ENCODE data around the gene ZBTB11.

The ZBTB11 gene

GRCh38 chr3:101603184-101603583 lies 73.7 kb downstream of the ZBTB11 start:
- Histone ChIP-seq H3K4me1 (ENCODE audit: control insufficient read depth, insufficient read depth, low read length) (no peaks in the 10 kb centered on the region), H3K4me3 (ENCODE audit: low read depth, low read length) (no peak overlapping the region), H3K9me3 (ENCODE audit: control insufficient read depth, insufficient read depth, low read depth, low read length) (no peaks in the 10 kb centered on the region), H3K27ac (ENCODE audit: extremely low read depth, low read depth, low read length) (no peak overlapping the region), H3K36me3 (ENCODE audit: control insufficient read depth in 2 of 2, insufficient read depth in 1 of 2, low read length in 2 of 2) (peaks cover 0 to 3% of the 10 kb centered on the region in 2 experiments; a peak in 1 of 3 replicates)
- TF ChIP-seq ZNF274 (IDR thresholded peaks at IDR 0.05; ENCODE audit: low read length) (no peak), ZNF274 (tag by site-specific recombination; IDR thresholded peaks at IDR 0.05; ENCODE audit: borderline replicate concordance) (no peak), ZSCAN16 (tag by site-specific recombination; IDR thresholded peaks at IDR 0.05) (no peak), ZXDB (tag by site-specific recombination; IDR thresholded peaks at IDR 0.05) (no peak), ZNF404 (tag by site-specific recombination; IDR thresholded peaks at IDR 0.05) (no peak), PRDM4 (tag by site-specific recombination; IDR thresholded peaks at IDR 0.05) (no peak), SP3 (tag by site-specific recombination; IDR thresholded peaks at IDR 0.05) (no peak), SETDB1 (IDR thresholded peaks at IDR 0.05; ENCODE audit: insufficient read length, low read length) (no peak), ZSCAN23 (tag by site-specific recombination; IDR thresholded peaks at IDR 0.05) (no peak), ZSCAN4 (tag by site-specific recombination; IDR thresholded peaks at IDR 0.05) (no peak), ZNF398 (tag by site-specific recombination; IDR thresholded peaks at IDR 0.05) (no peak), YY1 (tag by site-specific recombination; IDR thresholded peaks at IDR 0.05) (no peak), RBAK (tag by site-specific recombination; IDR thresholded peaks at IDR 0.05) (no peak)
- CTCF ChIA-PET, result no interaction called here
- POLR2A ChIA-PET, result no interaction called here

- H3K9me3 ChIP-seq (ENCODE audit: control insufficient read depth, insufficient read depth, low read depth, low read length), result no peaks in the 10 kb centered on the region
- peaks cover 0 to 3% of the 10 kb centered on the region in 2 experiments; a peak in 1 of 3 replicates for H3K36me3 ChIP-seq (ENCODE audit: control insufficient read depth in 2 of 2, insufficient read depth in 1 of 2, low read length in 2 of 2)
- POLR2A ChIA-PET, result no interaction called here
- CTCF ChIA-PET, result no interaction called here
- H3K4me3 ChIP-seq (ENCODE audit: low read depth, low read length), result no peak overlapping the region
- no peak overlapping the region for H3K27ac ChIP-seq (ENCODE audit: extremely low read depth, low read depth, low read length)
- H3K4me1 ChIP-seq (ENCODE audit: control insufficient read depth, insufficient read depth, low read length), result no peaks in the 10 kb centered on the region
- no peak for TF ChIP-seq ZBTB7A (tag by site-specific recombination; IDR thresholded peaks at IDR 0.05; ENCODE audit: low read depth)
- TF ChIP-seq ZNF747 (tag by site-specific recombination; IDR thresholded peaks at IDR 0.05), result no peak
- TF ChIP-seq ZNF521 (tag by site-specific recombination; IDR thresholded peaks at IDR 0.05), result no peak
- no peak for TF ChIP-seq ZNF426 (tag by site-specific recombination; IDR thresholded peaks at IDR 0.05)
- TF ChIP-seq ZNF157 (tag by site-specific recombination; IDR thresholded peaks at IDR 0.05), result no peak
- no peak for TF ChIP-seq ZFP37 (tag by site-specific recombination; IDR thresholded peaks at IDR 0.05)
- no peak for TF ChIP-seq ZNF704 (tag by site-specific recombination; IDR thresholded peaks at IDR 0.05)
- TF ChIP-seq ZBTB17 (tag by site-specific recombination; IDR thresholded peaks at IDR 0.05), result no peak
- no peak for TF ChIP-seq FEZF1 (tag by site-specific recombination; IDR thresholded peaks at IDR 0.05)
- TF ChIP-seq PRDM2 (tag by site-specific recombination; IDR thresholded peaks at IDR 0.05; ENCODE audit: borderline replicate concordance), result no peak
- TF ChIP-seq ZIC2 (tag by site-specific recombination; IDR thresholded peaks at IDR 0.05), result no peak
- no peak for TF ChIP-seq ZNF549 (tag by site-specific recombination; IDR thresholded peaks at IDR 0.05)
These were observed 74.2 kb downstream of the ZBTB11 start for GRCh38 chr3:101602731-101603130.

Measured in HEK293 (cell line).